Measurements from ENCODE around the gene SSH2. TPM values are rescaled to one million over a fixed set of nuclear protein-coding genes. Genes with fewer than 3 reads are reported as not detected.

SSH2 gene
- total RNA-seq, 1 donor from 2014 or later: 9.8 TPM

GRCh38 chr17:29740017-29740416 lies 190.0 kb downstream of the SSH2 start:
- Histone ChIP-seq H3K36me3 (ENCODE audit: control insufficient read depth, insufficient read depth, low read length) (no peaks in the 10 kb centered on the region), H3K27me3 (ENCODE audit: control insufficient read depth, insufficient read depth, low read length) (no peaks in the 10 kb centered on the region), H3K4me3 (ENCODE audit: low read depth, low read length) (no peak overlapping the region)
- DNase-seq (ENCODE audit: low read depth): no peak
- TF ChIP-seq, protein P1, sequence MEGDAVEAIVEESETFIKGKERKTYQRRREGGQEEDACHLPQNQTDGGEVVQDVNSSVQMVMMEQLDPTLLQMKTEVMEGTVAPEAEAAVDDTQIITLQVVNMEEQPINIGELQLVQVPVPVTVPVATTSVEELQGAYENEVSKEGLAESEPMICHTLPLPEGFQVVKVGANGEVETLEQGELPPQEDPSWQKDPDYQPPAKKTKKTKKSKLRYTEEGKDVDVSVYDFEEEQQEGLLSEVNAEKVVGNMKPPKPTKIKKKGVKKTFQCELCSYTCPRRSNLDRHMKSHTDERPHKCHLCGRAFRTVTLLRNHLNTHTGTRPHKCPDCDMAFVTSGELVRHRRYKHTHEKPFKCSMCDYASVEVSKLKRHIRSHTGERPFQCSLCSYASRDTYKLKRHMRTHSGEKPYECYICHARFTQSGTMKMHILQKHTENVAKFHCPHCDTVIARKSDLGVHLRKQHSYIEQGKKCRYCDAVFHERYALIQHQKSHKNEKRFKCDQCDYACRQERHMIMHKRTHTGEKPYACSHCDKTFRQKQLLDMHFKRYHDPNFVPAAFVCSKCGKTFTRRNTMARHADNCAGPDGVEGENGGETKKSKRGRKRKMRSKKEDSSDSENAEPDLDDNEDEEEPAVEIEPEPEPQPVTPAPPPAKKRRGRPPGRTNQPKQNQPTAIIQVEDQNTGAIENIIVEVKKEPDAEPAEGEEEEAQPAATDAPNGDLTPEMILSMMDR (IDR thresholded peaks at IDR 0.05; ENCODE audit: insufficient read depth, low read length, poor library complexity, severe bottlenecking): no peak

DNA sequence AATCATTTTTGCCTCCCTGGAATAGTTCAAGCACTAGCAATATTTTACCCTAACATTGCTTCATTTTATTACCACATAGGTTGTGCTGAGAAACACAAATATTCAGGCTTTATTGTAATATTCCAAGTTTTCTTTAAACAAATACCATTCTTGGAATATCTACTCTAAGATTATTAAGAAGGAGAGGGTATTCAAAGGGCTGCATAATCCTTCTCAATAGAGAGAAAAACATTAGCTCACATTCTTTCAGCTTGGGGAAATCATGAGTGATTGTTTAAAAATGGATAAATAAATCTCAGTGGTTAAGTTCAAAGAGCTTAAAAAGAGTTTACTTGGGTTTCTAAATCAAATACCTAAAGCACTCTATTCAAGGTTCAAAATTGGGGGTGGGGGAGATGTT lies 195.4 kb downstream of the SSH2 start:
- no peak overlapping the region for H3K4me3 ChIP-seq (ENCODE audit: low read depth, low read length)
- TF ChIP-seq, protein P1 (IDR thresholded peaks at IDR 0.05; ENCODE audit: insufficient read depth, low read length, poor library complexity, severe bottlenecking): no peak
- H3K36me3 ChIP-seq (ENCODE audit: control insufficient read depth, insufficient read depth, low read length): no peaks in the 10 kb centered on the region
- no peak for DNase-seq (ENCODE audit: low read depth)
- no peaks in the 10 kb centered on the region for H3K27me3 ChIP-seq (ENCODE audit: control insufficient read depth, insufficient read depth, low read length)

GRCh38 chr17:29733166-29733565 lies 196.9 kb downstream of the SSH2 start:
- H3K4me3 ChIP-seq (ENCODE audit: low read depth, low read length): no peak overlapping the region
- no peaks in the 10 kb centered on the region for H3K27me3 ChIP-seq (ENCODE audit: control insufficient read depth, insufficient read depth, low read length)
- no peak for DNase-seq (ENCODE audit: low read depth)
- TF ChIP-seq, protein P1 (IDR thresholded peaks at IDR 0.05; ENCODE audit: insufficient read depth, low read length, poor library complexity, severe bottlenecking): no peak
- no peaks in the 10 kb centered on the region for H3K36me3 ChIP-seq (ENCODE audit: control insufficient read depth, insufficient read depth, low read length)

GRCh38 chr17:29732613-29733012 lies 197.4 kb downstream of the SSH2 start:
- peak; percentile 53 for DNase-seq (ENCODE audit: low read depth)
- TF ChIP-seq, protein P1 (IDR thresholded peaks at IDR 0.05; ENCODE audit: insufficient read depth, low read length, poor library complexity, severe bottlenecking): no peak
- no peaks in the 10 kb centered on the region for H3K36me3 ChIP-seq (ENCODE audit: control insufficient read depth, insufficient read depth, low read length)
- no peaks in the 10 kb centered on the region for H3K27me3 ChIP-seq (ENCODE audit: control insufficient read depth, insufficient read depth, low read length)
- no peak overlapping the region for H3K4me3 ChIP-seq (ENCODE audit: low read depth, low read length)

DNA sequence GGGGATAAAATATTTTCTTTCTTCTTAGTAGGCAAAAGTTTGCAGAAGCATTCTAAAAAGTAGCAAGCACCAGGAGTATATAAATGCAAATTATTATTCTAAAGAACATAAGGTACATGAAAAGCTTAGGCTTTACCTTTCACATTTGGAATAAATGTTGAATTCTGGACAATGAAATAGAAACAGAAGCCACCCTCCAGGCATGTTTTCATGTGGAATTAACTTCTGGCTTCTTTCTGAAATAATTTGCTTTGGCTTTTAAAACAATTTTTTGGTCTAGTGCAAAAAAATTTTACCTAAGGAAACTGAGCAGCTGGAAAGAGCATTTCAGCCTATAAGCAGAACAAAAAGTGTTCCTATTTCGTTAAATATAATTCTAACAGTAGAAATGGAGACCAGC lies 197.8 kb downstream of the SSH2 start:
- Histone ChIP-seq H3K4me3 (ENCODE audit: low read depth, low read length) (no peak overlapping the region), H3K36me3 (ENCODE audit: control insufficient read depth, insufficient read depth, low read length) (no peaks in the 10 kb centered on the region)
- TF ChIP-seq, protein P1 (IDR thresholded peaks at IDR 0.05; ENCODE audit: insufficient read depth, low read length, poor library complexity, severe bottlenecking): no peak

GRCh38 chr17:29731589-29731929 lies 198.5 kb downstream of the SSH2 start:
- Histone ChIP-seq H3K27me3 (ENCODE audit: control insufficient read depth, insufficient read depth, low read length) (no peaks in the 10 kb centered on the region), H3K4me3 (ENCODE audit: low read depth, low read length) (no peak overlapping the region), H3K36me3 (ENCODE audit: control insufficient read depth, insufficient read depth, low read length) (no peaks in the 10 kb centered on the region)
- TF ChIP-seq, protein P1 (IDR thresholded peaks at IDR 0.05; ENCODE audit: insufficient read depth, low read length, poor library complexity, severe bottlenecking): no peak
- DNase-seq (ENCODE audit: low read depth): no peak

More for the DNA sequence above, 197.8 kb downstream of the SSH2 start:
- no peak for DNase-seq (ENCODE audit: low read depth)
- no peaks in the 10 kb centered on the region for H3K27me3 ChIP-seq (ENCODE audit: control insufficient read depth, insufficient read depth, low read length)

All from kidney epithelial cell (primary cell).